Measurements from ENCODE around the gene PAX7. TPM values are rescaled to one million over a fixed set of nuclear protein-coding genes. Genes with fewer than 3 reads are reported as not detected.
A peak's percentile ranks its signal among the peaks of the same experiment; 100 is the strongest.

The PAX7 gene
- total RNA-seq, 1 experiment from 2014 or later, result 0.15 TPM

DNA sequence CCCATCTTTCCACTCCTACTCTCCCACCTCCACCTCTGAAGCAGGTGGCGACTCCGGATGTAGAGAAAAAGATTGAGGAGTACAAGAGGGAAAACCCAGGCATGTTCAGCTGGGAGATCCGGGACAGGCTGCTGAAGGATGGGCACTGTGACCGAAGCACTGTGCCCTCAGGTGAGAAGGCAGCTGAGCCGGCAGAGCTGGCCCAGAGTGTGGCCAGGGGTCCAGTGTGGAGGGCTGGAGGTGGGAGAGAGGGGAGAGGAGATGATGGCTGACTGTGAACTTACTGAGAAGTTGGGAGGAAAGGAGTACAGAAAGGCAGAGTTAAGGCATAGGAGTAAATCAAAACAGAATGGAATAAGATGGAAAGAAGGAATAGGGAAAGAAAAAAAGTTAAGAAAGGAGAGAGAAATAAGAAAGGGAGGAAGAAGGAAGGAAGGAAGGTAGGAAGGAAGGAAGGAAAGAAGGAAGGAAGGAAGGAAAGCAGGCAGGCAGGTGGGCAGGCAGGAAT lies 4.5 kb downstream of the PAX7 start:
- Histone ChIP-seq H4K91ac (ENCODE audit: insufficient read length, low read depth, low read length) (no peak overlapping the region), H2BK12ac (ENCODE audit: insufficient read length, low read depth, low read length) (no peak overlapping the region), H4K8ac (replicated peaks; ENCODE audit: insufficient read length, low read depth, low read length) (no peak overlapping the region), H3K23ac (ENCODE audit: insufficient read length, low read depth, low read length) (no peak overlapping the region), H2BK120ac (ENCODE audit: low read depth, low read length, poor library complexity, severe bottlenecking) (no peak overlapping the region), H2BK20ac (ENCODE audit: low read depth, low read length, poor library complexity, severe bottlenecking) (no peak overlapping the region), H3K9ac (ENCODE audit: extremely low read depth, insufficient read length, low read length) (no peak overlapping the region), H3K4me1 (ENCODE audit: insufficient read depth, low read length) (0 out of 2 replicates have a peak, but pooled peaks cover 2% of the 10 kb centered on the region), H3K4ac (ENCODE audit: low read depth, low read length) (no peak overlapping the region), H2AK5ac (ENCODE audit: insufficient read length, low read length) (no peak overlapping the region), H3K23me2 (ENCODE audit: insufficient read length, low read depth, low read length, poor library complexity, severe bottlenecking) (peaks cover 20% of the 10 kb centered on the region), H3T11ph (ENCODE audit: low read length) (no peak overlapping the region), H3K27me3 (ENCODE audit: insufficient read depth, low read length) (peaks cover 89% of the 10 kb centered on the region), H2BK5ac (ENCODE audit: insufficient read length, low read length) (no peak overlapping the region), H3K18ac (ENCODE audit: insufficient read length, low read depth, low read length) (no peak overlapping the region), H3K9me3 (ENCODE audit: control insufficient read depth, low read depth, low read length) (no peaks in the 10 kb centered on the region), H3K27ac (ENCODE audit: insufficient read length, low read depth, low read length) (no peak overlapping the region), H2AFZ (ENCODE audit: low read length) (no peak overlapping the region), H4K20me1 (ENCODE audit: control insufficient read depth, insufficient read depth, insufficient read length) (peaks cover 3% of the 10 kb centered on the region), H4K5ac (ENCODE audit: insufficient read length, low read depth, low read length) (no peak overlapping the region), H3K79me1 (ENCODE audit: insufficient read depth, low read depth, low read length, poor library complexity, severe bottlenecking) (no peaks in the 10 kb centered on the region), H3K56ac (ENCODE audit: insufficient read length, low read depth, low read length) (no peak overlapping the region), H3K4me2 (ENCODE audit: insufficient read depth, insufficient read length, low read length) (no peak overlapping the region), H3K14ac (ENCODE audit: insufficient read depth, low read length) (no peak overlapping the region), H2BK15ac (ENCODE audit: low read depth, low read length) (no peak overlapping the region), H3K79me2 (ENCODE audit: insufficient read depth, low read length) (no peaks in the 10 kb centered on the region)
- Mint-ChIP-seq H3K27ac (no peak overlapping the region), H3K36me3 (ENCODE audit: insufficient read depth in 1 of 3, low read depth in 3 of 3) (no peaks in the 10 kb centered on the region; a peak in 1 of 7 replicates), H3K27me3 (ENCODE audit: low read depth) (peaks cover 100% of the 10 kb centered on the region), H3K4me3 (peak overlapping the region in 1 of 2 experiments; percentile 19; a peak in 3 of 5 replicates), H3K9me3 (peaks cover 3 to 17% of the 10 kb centered on the region in 2 experiments; a peak in 3 of 5 replicates), H3K4me1 (peaks cover 50 to 78% of the 10 kb centered on the region in 2 experiments)
- TF ChIP-seq, protein P1, sequence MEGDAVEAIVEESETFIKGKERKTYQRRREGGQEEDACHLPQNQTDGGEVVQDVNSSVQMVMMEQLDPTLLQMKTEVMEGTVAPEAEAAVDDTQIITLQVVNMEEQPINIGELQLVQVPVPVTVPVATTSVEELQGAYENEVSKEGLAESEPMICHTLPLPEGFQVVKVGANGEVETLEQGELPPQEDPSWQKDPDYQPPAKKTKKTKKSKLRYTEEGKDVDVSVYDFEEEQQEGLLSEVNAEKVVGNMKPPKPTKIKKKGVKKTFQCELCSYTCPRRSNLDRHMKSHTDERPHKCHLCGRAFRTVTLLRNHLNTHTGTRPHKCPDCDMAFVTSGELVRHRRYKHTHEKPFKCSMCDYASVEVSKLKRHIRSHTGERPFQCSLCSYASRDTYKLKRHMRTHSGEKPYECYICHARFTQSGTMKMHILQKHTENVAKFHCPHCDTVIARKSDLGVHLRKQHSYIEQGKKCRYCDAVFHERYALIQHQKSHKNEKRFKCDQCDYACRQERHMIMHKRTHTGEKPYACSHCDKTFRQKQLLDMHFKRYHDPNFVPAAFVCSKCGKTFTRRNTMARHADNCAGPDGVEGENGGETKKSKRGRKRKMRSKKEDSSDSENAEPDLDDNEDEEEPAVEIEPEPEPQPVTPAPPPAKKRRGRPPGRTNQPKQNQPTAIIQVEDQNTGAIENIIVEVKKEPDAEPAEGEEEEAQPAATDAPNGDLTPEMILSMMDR (conservative IDR thresholded peaks at IDR 0.05), result no peak
- no CpG with 5 or more reads among the region's 5 CpGs for WGBS (ENCODE audit: extremely low coverage, insufficient read length, low lambda C conversion rate)
- no peak for DNase-seq

Data from H9 (cell line).